Glutamatergic neuron (in vitro differentiated cells): ENCODE results near the gene ACOD1. TPM values are rescaled to one million over a fixed set of nuclear protein-coding genes. Genes with fewer than 3 reads are reported as not detected.

Source experiments
- DNase-seq: peaks from one replicate; pipeline ENCODE4 v3.0.0; 2022
- H3K27ac Mint-ChIP-seq: one replicate; pipeline ENCODE4 v1.8.0; 2020; ENCODE audit warnings: mild to moderate bottlenecking, mixed read lengths, inconsistent platforms; ENCODE audit not compliant: unreplicated experiment
- H3K27me3 Mint-ChIP-seq: one replicate; pipeline ENCODE4 v1.8.0; 2020; ENCODE audit warnings: mild to moderate bottlenecking, moderate library complexity, mixed read lengths, inconsistent platforms; ENCODE audit not compliant: unreplicated experiment
- H3K36me3 Mint-ChIP-seq: one replicate; pipeline ENCODE4 v1.8.0; 2020; ENCODE audit warnings: mild to moderate bottlenecking, mixed read lengths, inconsistent platforms; ENCODE audit not compliant: unreplicated experiment
- H3K4me1 Mint-ChIP-seq: one replicate; pipeline ENCODE4 v1.8.0; 2020; ENCODE audit warnings: mild to moderate bottlenecking, low read depth, mixed read lengths, inconsistent platforms; ENCODE audit not compliant: unreplicated experiment
- H3K4me3 Mint-ChIP-seq: one replicate; pipeline ENCODE4 v1.8.0; 2020; ENCODE audit warnings: mild to moderate bottlenecking, mixed read lengths, inconsistent platforms; ENCODE audit not compliant: unreplicated experiment
- H3K9me3 Mint-ChIP-seq: one replicate; pipeline ENCODE4 v1.8.0; 2020; ENCODE audit warnings: mild to moderate bottlenecking, moderate library complexity, mixed read lengths, inconsistent platforms; ENCODE audit not compliant: unreplicated experiment
- total RNA-seq: library from RNA; stranded (reverse); fragmentation: NEBNext Ultra II Directional; extraction: Animal tissue kit (Norgen Biotek cat#: 25700); gene quantifications from one replicate; pipeline ENCODE4 v1.2.1, GENCODE V29; 2021; ENCODE audit not compliant: unreplicated experiment
- TF ChIP-seq, protein P1 (sequence below): fragments of 200-600 bp; sonication (generic); IDR thresholded peaks from one replicate; pipeline ENCODE4 v1.5.0; 2021; ENCODE audit not compliant: partially characterized antibody, unreplicated experiment

Gene ACOD1
- total RNA-seq, 1 donor from 2014 or later: not detected

DNA sequence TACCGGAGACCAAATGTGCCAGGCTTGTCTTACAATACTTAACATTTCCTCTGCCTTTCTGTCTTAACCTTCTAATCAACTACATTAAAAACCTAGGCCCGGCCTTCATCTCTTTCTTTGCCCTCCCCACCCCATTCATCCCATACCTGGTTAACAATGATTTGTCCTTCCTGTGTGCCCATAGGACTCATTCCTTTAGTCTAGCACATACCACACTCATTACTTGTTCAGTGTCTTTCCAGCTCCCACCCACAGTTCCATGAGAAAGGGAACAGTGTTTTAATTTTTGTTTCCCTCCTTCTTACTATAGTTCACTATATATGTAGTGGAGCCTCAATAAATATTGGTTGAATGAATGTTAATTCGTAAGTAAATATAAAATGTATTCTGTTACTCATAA is 46.0 kb downstream of the ACOD1 start:
- TF ChIP-seq, protein P1, sequence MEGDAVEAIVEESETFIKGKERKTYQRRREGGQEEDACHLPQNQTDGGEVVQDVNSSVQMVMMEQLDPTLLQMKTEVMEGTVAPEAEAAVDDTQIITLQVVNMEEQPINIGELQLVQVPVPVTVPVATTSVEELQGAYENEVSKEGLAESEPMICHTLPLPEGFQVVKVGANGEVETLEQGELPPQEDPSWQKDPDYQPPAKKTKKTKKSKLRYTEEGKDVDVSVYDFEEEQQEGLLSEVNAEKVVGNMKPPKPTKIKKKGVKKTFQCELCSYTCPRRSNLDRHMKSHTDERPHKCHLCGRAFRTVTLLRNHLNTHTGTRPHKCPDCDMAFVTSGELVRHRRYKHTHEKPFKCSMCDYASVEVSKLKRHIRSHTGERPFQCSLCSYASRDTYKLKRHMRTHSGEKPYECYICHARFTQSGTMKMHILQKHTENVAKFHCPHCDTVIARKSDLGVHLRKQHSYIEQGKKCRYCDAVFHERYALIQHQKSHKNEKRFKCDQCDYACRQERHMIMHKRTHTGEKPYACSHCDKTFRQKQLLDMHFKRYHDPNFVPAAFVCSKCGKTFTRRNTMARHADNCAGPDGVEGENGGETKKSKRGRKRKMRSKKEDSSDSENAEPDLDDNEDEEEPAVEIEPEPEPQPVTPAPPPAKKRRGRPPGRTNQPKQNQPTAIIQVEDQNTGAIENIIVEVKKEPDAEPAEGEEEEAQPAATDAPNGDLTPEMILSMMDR: no peak
- Mint-ChIP-seq H3K27me3 (peaks cover 4% of the 10 kb centered on the region), H3K4me1 (peaks cover 4% of the 10 kb centered on the region), H3K4me3 (peak overlapping the region; percentile 41), H3K36me3 (peaks cover 5% of the 10 kb centered on the region), H3K27ac (no peak overlapping the region), H3K9me3 (no peaks in the 10 kb centered on the region)
- DNase-seq: no peak

DNA sequence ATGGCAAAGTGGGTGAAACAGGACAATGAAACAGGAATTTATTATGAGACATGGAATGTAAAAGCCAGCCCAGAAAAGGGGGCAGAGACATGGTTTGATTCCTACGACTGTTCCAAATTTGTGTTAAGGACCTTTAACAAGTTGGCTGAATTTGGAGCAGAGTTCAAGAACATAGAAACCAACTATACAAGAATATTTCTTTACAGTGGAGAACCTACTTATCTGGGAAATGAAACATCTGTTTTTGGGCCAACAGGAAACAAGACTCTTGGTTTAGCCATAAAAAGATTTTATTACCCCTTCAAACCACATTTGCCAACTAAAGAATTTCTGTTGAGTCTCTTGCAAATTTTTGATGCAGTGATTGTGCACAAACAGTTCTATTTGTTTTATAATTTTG is 52.2 kb downstream of the ACOD1 start:
- Mint-ChIP-seq H3K4me1 (no peaks in the 10 kb centered on the region), H3K36me3 (peaks cover 5% of the 10 kb centered on the region), H3K27me3 (no peaks in the 10 kb centered on the region), H3K4me3 (no peak overlapping the region), H3K9me3 (no peaks in the 10 kb centered on the region), H3K27ac (no peak overlapping the region)
- TF ChIP-seq, protein P1: no peak
- DNase-seq: no peak

DNA sequence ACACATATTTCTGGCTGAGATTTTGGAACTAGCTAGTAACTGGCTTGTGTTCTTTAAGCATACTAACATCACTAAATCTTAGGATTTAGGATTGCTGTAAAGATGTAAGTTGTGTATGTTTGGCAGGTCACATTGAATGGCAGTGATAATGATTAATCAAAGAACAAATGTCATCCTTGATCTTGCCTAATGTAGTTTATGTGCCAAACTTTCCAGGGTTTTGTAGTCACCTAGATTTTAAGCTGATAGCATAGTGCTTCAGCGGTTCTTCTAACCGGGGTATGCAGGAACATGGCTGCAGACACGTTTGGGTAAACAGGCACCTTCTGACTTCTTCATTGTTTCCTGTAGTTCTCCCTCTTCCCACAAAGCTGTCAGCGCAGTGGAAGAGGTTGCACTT is 53.2 kb downstream of the ACOD1 start:
- H3K4me1 Mint-ChIP-seq: no peaks in the 10 kb centered on the region
- H3K27ac Mint-ChIP-seq: no peak overlapping the region
- H3K27me3 Mint-ChIP-seq: no peaks in the 10 kb centered on the region
- H3K4me3 Mint-ChIP-seq: no peak overlapping the region
- TF ChIP-seq, protein P1: no peak
- H3K9me3 Mint-ChIP-seq: no peaks in the 10 kb centered on the region
- DNase-seq: no peak
- H3K36me3 Mint-ChIP-seq: peaks cover 2% of the 10 kb centered on the region

DNA sequence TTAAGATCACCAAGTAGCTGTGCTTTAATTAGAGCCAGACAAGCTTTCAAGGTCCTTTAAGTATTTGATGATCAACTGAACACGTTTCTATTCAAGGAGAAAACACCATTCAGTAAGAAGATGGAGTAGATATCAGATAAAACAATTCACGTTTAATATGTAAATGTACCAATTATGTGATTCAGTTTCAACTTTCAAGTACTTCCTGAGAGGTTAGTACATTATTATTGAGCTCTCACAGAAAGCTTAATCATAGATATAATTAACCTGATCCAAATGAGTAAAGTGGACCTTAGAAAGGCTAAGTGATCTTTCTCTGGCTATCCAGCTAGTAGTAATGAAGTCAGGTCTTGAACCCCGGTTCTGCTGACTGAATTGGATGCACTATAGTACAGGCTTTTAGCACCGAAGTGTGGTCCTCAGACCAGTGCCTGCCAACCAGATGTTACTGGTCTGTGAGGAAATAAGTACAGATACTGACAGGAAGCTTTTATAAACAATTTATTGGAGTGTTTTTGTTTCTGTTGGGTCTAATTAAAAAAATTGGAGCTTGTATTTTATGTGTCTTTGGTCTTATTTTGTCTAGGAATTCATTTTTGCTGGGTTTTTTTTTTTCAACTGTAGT is 53.8 kb downstream of the ACOD1 start:
- Mint-ChIP-seq H3K4me3 (no peak overlapping the region), H3K9me3 (no peaks in the 10 kb centered on the region), H3K27ac (no peak overlapping the region), H3K36me3 (no peaks in the 10 kb centered on the region), H3K27me3 (no peaks in the 10 kb centered on the region), H3K4me1 (no peaks in the 10 kb centered on the region)
- no peak for DNase-seq
- TF ChIP-seq, protein P1: no peak

DNA sequence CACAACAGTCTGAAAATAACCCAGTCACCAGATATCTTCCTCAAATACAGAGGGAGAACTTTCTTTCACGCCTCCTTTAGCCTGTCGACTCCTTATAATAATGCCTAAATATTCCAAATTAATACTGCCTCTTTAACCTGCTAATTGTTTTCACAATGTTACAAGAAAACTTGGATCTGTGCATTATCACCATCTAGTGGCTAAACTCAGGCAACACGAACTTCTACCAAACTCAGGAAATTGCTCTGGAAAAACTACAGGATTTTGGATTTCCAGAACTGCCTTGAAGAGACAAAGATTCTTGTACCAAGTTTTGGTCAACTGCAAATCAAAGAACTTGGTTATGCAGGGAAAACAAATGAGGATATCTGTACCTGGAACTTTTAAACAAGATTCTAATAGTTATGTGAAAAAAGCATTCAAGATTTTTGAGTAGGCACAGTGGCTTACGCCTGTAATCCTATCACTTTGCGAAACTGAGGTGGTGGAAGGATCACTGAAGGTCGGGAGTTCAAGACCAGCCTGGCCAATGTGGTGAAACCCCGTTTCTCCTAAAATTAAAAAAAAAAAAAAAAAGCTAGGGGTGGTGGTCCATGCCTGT is 54.4 kb downstream of the ACOD1 start:
- Mint-ChIP-seq H3K9me3 (no peaks in the 10 kb centered on the region), H3K36me3 (no peaks in the 10 kb centered on the region), H3K27ac (no peak overlapping the region), H3K4me3 (no peak overlapping the region), H3K27me3 (no peaks in the 10 kb centered on the region), H3K4me1 (no peaks in the 10 kb centered on the region)
- no peak for DNase-seq
- TF ChIP-seq, protein P1: peak; percentile 56
